Astrocyte (in vitro differentiated cells and primary cell): ENCODE measurements around the gene ZBP1.

Experiments
- EZH2 ChIP-seq: IDR thresholded peaks from 2 replicates; pipeline ENCODE4 v1.6.1; 2012; ENCODE audit warnings: mild to moderate bottlenecking, low read length, inconsistent platforms; ENCODE audit not compliant: insufficient read depth
- TF ChIP-seq, protein P1 (sequence below): IDR thresholded peaks from 2 replicates; pipeline ENCODE4 v1.5.1; 2011; ENCODE audit warnings: low read depth, mild to moderate bottlenecking, inconsistent platforms, low read length, moderate library complexity; ENCODE audit not compliant: insufficient read depth

- TF ChIP-seq, protein P1, sequence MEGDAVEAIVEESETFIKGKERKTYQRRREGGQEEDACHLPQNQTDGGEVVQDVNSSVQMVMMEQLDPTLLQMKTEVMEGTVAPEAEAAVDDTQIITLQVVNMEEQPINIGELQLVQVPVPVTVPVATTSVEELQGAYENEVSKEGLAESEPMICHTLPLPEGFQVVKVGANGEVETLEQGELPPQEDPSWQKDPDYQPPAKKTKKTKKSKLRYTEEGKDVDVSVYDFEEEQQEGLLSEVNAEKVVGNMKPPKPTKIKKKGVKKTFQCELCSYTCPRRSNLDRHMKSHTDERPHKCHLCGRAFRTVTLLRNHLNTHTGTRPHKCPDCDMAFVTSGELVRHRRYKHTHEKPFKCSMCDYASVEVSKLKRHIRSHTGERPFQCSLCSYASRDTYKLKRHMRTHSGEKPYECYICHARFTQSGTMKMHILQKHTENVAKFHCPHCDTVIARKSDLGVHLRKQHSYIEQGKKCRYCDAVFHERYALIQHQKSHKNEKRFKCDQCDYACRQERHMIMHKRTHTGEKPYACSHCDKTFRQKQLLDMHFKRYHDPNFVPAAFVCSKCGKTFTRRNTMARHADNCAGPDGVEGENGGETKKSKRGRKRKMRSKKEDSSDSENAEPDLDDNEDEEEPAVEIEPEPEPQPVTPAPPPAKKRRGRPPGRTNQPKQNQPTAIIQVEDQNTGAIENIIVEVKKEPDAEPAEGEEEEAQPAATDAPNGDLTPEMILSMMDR = no peak
- no peak for TF ChIP-seq EZH2
Observed at GRCh38 chr20:57669632-57670031, 49.4 kb upstream of the ZBP1 start.
